HepG2 (cell line): ENCODE results near the gene CHST3. TPM values are rescaled to one million over a fixed set of nuclear protein-coding genes. Genes with fewer than 3 reads are reported as not detected.
A peak's percentile ranks its signal among the peaks of the same experiment; 100 is the strongest.

ENCODE experiments used
- ARNT2 ChIP-seq: sonication (generic); formaldehyde crosslinking; IDR thresholded peaks from 2 replicates; pipeline ENCODE4 v1.8.0; 2022; ENCODE audit warnings: mild to moderate bottlenecking, low read depth, missing genetic modification reagents, moderate library complexity
- CC2D1A ChIP-seq: sonication (generic); formaldehyde crosslinking; IDR thresholded peaks from 2 replicates; pipeline ENCODE4 v1.8.1; 2023; ENCODE audit warnings: mild to moderate bottlenecking, missing genetic modification reagents
- EED ChIP-seq: sonication (generic); formaldehyde crosslinking; IDR thresholded peaks from 2 replicates; pipeline ENCODE4 v1.5.0; 2020; ENCODE audit warnings: mild to moderate bottlenecking, missing genetic modification reagents
- FOSL2 ChIP-seq: sonication (generic); formaldehyde crosslinking; IDR thresholded peaks from 2 replicates; pipeline ENCODE4 v1.4.0; 2020; ENCODE audit warnings: missing genetic modification reagents
- GATA4 ChIP-seq: sonication (generic); IDR thresholded peaks from 2 replicates; pipeline ENCODE4 v1.6.1; 2016; ENCODE audit warnings: antibody characterized with exemption, low read depth, borderline replicate concordance
- HMG20B ChIP-seq: conservative IDR thresholded peaks from 2 replicates; pipeline ENCODE4 v1.6.1; 2016; ENCODE audit warnings: missing genetic modification reagents, missing compliant biosample characterization
- HNRNPLL ChIP-seq: fragments of 200-400 bp; formaldehyde crosslinking; IDR thresholded peaks from 2 replicates; pipeline ENCODE4 v1.6.1; 2017; ENCODE audit warnings: mild to moderate bottlenecking, low read depth, low read length; ENCODE audit not compliant: poor library complexity, severe bottlenecking
- IRX3 ChIP-seq: sonication (generic); formaldehyde crosslinking; IDR thresholded peaks from 2 replicates; pipeline ENCODE4 v1.8.1; 2023; ENCODE audit warnings: mild to moderate bottlenecking, low read depth, missing genetic modification reagents, borderline replicate concordance
- KDM5B ChIP-seq: sonication (generic); formaldehyde crosslinking; IDR thresholded peaks from 2 replicates; pipeline ENCODE4 v1.4.0; 2020; ENCODE audit warnings: missing genetic modification reagents, mild to moderate bottlenecking, borderline replicate concordance
- MTA1 ChIP-seq: sonication (generic); formaldehyde crosslinking; IDR thresholded peaks from 2 replicates; pipeline ENCODE4 v1.4.0; 2020; ENCODE audit warnings: missing genetic modification reagents, mild to moderate bottlenecking, borderline replicate concordance
- NFKB2 ChIP-seq: sonication (generic); formaldehyde crosslinking; IDR thresholded peaks from 2 replicates; pipeline ENCODE4 v1.4.0; 2020; ENCODE audit warnings: missing genetic modification reagents, borderline replicate concordance
- SMAD9 ChIP-seq: sonication (generic); formaldehyde crosslinking; IDR thresholded peaks from 2 replicates; pipeline ENCODE4 v1.5.1; 2020; ENCODE audit warnings: mild to moderate bottlenecking, missing genetic modification reagents
- SNRNP70 ChIP-seq: fragments of 200-400 bp; formaldehyde crosslinking; IDR thresholded peaks from 2 replicates; pipeline ENCODE4 v1.6.1; 2017; ENCODE audit warnings: mild to moderate bottlenecking, low read depth, low read length, moderate library complexity
- ZBTB20 ChIP-seq: sonication (generic); formaldehyde crosslinking; IDR thresholded peaks from 2 replicates; pipeline ENCODE4 v1.8.1; 2023; ENCODE audit warnings: missing genetic modification reagents, low read depth, mild to moderate bottlenecking, borderline replicate concordance
- ZNF441 ChIP-seq: sonication (generic); formaldehyde crosslinking; IDR thresholded peaks from 2 replicates; pipeline ENCODE4 v1.7.0; 2021; ENCODE audit warnings: missing genetic modification reagents, borderline replicate concordance
- ZNF558 ChIP-seq: sonication (generic); formaldehyde crosslinking; IDR thresholded peaks from 2 replicates; pipeline ENCODE4 v1.9.0; 2022; ENCODE audit warnings: mild to moderate bottlenecking, missing genetic modification reagents, borderline replicate concordance
- ZNF703 ChIP-seq: sonication (generic); formaldehyde crosslinking; IDR thresholded peaks from 2 replicates; pipeline ENCODE4 v1.5.1; 2020; ENCODE audit warnings: missing genetic modification reagents, mild to moderate bottlenecking, moderate library complexity, borderline replicate concordance
- ZNF773 ChIP-seq: sonication (generic); formaldehyde crosslinking; IDR thresholded peaks from 2 replicates; pipeline ENCODE4 v1.4.0; 2020; ENCODE audit warnings: missing genetic modification reagents, borderline replicate concordance
- polyA plus RNA-seq, 8 experiments: library from polyadenylated mRNA; depleted of rRNA in 3 of 8; stranded (reverse) in 7 of 8; unstranded in 1 of 8; fragments of >200 nt; fragmentation: Illumina TruSeq in 4 of 8; extraction: Trizol in 4 of 8; gene quantifications; 2 replicates each; pipeline versions ENCODE4 v1.2.1 to v1.2.3, GENCODE V29; 2011 to 2016; ENCODE audit warnings: low read depth in 4 of 8, missing spikeins in 1 of 8, mixed read lengths in 1 of 8; ENCODE audit not compliant: insufficient read depth in 1 of 8
- total RNA-seq, 5 experiments: library from RNA; depleted of rRNA; stranded (reverse); fragments of >200 nt; fragmentation: Illumina TruSeq; extraction: Trizol; gene quantifications; 2 replicates each; pipeline ENCODE4 v1.2.3, GENCODE V29; 2016; ENCODE audit warnings: low read depth in 1 of 5
- TF ChIP-seq, protein P1 (sequence below): sonication (generic); formaldehyde crosslinking; conservative IDR thresholded peaks from 2 replicates; pipeline ENCODE4 v1.8.1; 2023; ENCODE audit warnings: missing genetic modification reagents
- TF ChIP-seq, protein P2 (sequence below): sonication (generic); formaldehyde crosslinking; IDR thresholded peaks from 2 replicates; pipeline ENCODE4 v1.8.0; 2023; ENCODE audit warnings: mild to moderate bottlenecking, missing genetic modification reagents
- TF ChIP-seq, protein P3 (sequence below), 2 experiments: sonication (generic) in 1 of 2; formaldehyde crosslinking in 1 of 2; IDR thresholded peaks; 2 replicates each; pipeline versions ENCODE4 v1.6.1 to v1.9.0; 2014 to 2022; ENCODE audit warnings: antibody characterized with exemption in 1 of 2, borderline replicate concordance in 1 of 2, inconsistent platforms in 1 of 2, low read depth in 1 of 2, missing genetic modification reagents in 1 of 2

Gene CHST3
- total and polyA plus RNA-seq, 2 of the 13 experiments (the other 11 are each of a cell fraction or from before 2014, with no cell fraction given): 7.2 to 18.7 TPM

DNA sequence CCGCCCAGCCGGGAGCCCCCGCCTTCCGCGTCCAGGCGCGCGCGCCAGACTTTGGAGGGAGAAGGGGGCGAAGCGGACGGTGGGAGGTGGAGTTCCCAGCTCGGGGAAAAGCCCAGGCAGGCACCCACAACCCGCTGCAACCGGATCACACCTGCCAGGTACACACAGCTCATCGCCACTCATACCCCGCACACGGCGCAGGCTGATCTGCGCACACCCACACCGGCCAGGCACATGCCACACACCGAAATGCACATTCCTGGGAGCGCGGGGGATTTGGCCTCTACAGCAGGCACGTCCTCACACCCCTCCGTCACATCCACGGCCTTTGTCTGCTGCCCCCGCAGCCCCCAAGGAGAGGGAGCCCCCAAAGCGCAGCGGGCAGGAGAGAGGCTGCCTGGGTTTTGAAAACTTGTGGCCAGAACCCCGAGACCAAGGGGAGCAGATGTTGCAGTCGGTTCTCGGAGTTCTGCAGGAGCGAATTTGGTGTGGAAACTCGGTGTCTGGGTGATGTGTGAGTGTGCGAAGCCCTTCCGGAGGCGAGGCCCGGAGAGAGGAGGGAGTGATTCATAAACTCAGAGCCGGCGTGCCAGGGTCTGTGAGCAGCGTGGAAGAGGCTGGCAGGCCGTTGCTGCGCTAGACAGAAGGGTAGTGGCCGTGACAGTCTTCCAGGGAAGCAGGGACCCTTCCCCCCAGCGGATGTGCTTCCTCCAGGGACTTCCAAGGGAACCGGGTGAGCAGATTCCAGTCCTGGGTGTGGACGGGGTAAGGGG is 734 bp downstream of the CHST3 start (continued):
- TF ChIP-seq SNRNP70 (no peak), ZNF773 (CRISPR knock-in tag) (no peak), FOSL2 (CRISPR knock-in tag) (peak; percentile 51), ZBTB20 (CRISPR knock-in tag) (no peak), HMG20B (no peak), MTA1 (CRISPR knock-in tag) (no peak; the same call in 1 of the 2 replicates), ARNT2 (CRISPR knock-in tag) (no peak), SMAD9 (CRISPR knock-in tag) (no peak), IRX3 (CRISPR knock-in tag) (no peak), EED (no peak), NFKB2 (CRISPR knock-in tag) (no peak), KDM5B (CRISPR knock-in tag) (0 out of 2 replicates have a peak, but pooled peaks have one; percentile 51), HNRNPLL (peak; percentile 58), ZNF703 (CRISPR knock-in tag) (peak; percentile 60; the same call in 1 of the 2 replicates), ZNF558 (no peak), CC2D1A (CRISPR knock-in tag) (no peak), GATA4 (no peak), ZNF441 (CRISPR knock-in tag) (no peak)
- TF ChIP-seq, protein P1, sequence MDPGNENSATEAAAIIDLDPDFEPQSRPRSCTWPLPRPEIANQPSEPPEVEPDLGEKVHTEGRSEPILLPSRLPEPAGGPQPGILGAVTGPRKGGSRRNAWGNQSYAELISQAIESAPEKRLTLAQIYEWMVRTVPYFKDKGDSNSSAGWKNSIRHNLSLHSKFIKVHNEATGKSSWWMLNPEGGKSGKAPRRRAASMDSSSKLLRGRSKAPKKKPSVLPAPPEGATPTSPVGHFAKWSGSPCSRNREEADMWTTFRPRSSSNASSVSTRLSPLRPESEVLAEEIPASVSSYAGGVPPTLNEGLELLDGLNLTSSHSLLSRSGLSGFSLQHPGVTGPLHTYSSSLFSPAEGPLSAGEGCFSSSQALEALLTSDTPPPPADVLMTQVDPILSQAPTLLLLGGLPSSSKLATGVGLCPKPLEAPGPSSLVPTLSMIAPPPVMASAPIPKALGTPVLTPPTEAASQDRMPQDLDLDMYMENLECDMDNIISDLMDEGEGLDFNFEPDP (CRISPR knock-in tag): no peak
- TF ChIP-seq, protein P2, sequence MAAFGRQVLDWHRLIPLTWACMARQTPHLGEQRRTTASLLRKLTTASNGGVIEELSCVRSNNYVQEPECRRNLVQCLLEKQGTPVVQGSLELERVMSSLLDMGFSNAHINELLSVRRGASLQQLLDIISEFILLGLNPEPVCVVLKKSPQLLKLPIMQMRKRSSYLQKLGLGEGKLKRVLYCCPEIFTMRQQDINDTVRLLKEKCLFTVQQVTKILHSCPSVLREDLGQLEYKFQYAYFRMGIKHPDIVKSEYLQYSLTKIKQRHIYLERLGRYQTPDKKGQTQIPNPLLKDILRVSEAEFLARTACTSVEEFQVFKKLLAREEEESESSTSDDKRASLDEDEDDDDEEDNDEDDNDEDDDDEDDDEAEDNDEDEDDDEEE: no peak; the same call in 1 of the 2 replicates
- TF ChIP-seq, protein P3, sequence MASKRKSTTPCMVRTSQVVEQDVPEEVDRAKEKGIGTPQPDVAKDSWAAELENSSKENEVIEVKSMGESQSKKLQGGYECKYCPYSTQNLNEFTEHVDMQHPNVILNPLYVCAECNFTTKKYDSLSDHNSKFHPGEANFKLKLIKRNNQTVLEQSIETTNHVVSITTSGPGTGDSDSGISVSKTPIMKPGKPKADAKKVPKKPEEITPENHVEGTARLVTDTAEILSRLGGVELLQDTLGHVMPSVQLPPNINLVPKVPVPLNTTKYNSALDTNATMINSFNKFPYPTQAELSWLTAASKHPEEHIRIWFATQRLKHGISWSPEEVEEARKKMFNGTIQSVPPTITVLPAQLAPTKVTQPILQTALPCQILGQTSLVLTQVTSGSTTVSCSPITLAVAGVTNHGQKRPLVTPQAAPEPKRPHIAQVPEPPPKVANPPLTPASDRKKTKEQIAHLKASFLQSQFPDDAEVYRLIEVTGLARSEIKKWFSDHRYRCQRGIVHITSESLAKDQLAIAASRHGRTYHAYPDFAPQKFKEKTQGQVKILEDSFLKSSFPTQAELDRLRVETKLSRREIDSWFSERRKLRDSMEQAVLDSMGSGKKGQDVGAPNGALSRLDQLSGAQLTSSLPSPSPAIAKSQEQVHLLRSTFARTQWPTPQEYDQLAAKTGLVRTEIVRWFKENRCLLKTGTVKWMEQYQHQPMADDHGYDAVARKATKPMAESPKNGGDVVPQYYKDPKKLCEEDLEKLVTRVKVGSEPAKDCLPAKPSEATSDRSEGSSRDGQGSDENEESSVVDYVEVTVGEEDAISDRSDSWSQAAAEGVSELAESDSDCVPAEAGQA (IDR thresholded peaks at IDR 0.05; ENCODE audit: low read depth): no peak
- TF ChIP-seq, protein P3 (CRISPR knock-in tag; IDR thresholded peaks at IDR 0.05; ENCODE audit: borderline replicate concordance): no peak
